MM.1S (cell line): ENCODE results near the gene GDF9.

Experiments used
- CTCF ChIP-seq: fragments of 300-600 bp; sonication (generic); IDR thresholded peaks from 2 replicates; pipeline ENCODE4 v1.5.1; 2016; ENCODE audit warnings: antibody characterized with exemption, low read length, mixed read lengths
- EZH2 ChIP-seq: fragments of 300-600 bp; sonication (generic); optimal IDR thresholded peaks from 2 replicates; pipeline ENCODE3; 2017; ENCODE audit warnings: low read depth, mild to moderate bottlenecking, antibody characterized with exemption, low read length, mixed read lengths

- TF ChIP-seq CTCF (no peak), EZH2 (no peak)
These were observed 11.2 kb upstream of the GDF9 start for GRCh38 chr5:132877466-132877865.
